Activated B cell treated with CpG ODN at 0.5 μM for 24 hours (primary cell): ENCODE results near the gene DDI2. TPM values are rescaled to one million over a fixed set of nuclear protein-coding genes. Genes with fewer than 3 reads are reported as not detected.
A peak's percentile ranks its signal among the peaks of the same experiment; 100 is the strongest.
"Not testable (repeated sequence)": the region's sequence is repeated elsewhere in the genome, so short reads cannot be mapped to it uniquely, and the experiment has no call there.

Experiments used
- ATAC-seq: fragments of 200-7000 bp; cut with Tn5 transposase; one replicate; pipeline ENCODE4 v1.10.0; 2021; ENCODE audit warnings: low read depth, mild to moderate bottlenecking, moderate library complexity
- CTCF ChIA-PET: fragments of 350-600 bp; sonication (Branson Sonifier 250); formaldehyde crosslinking; loops from one replicate; lab custom pipeline; 2021; ENCODE audit warnings: antibody characterized with exemption; lab: Charles Lee
- POLR2A ChIA-PET: fragments of 350-600 bp; sonication (Branson Sonifier 250); formaldehyde crosslinking; loops from one replicate; lab custom pipeline; 2021; ENCODE audit warnings: antibody characterized with exemption; lab: Charles Lee
- DNase-seq: peaks from one replicate; pipeline ENCODE4 v3.0.0; 2022
- H3K27ac Mint-ChIP-seq: one replicate; pipeline ENCODE4 v1.8.0; 2020; ENCODE audit warnings: mixed read lengths
- H3K27me3 Mint-ChIP-seq: one replicate; pipeline ENCODE4 v1.8.0; 2021; ENCODE audit warnings: mixed read lengths
- H3K36me3 Mint-ChIP-seq: one replicate; pipeline ENCODE4 v1.8.0; 2021; ENCODE audit warnings: low read depth, mixed read lengths
- H3K4me1 Mint-ChIP-seq: one replicate; pipeline ENCODE4 v1.8.0; 2021; ENCODE audit warnings: mixed read lengths
- H3K4me3 Mint-ChIP-seq: one replicate; pipeline ENCODE4 v1.8.0; 2020; ENCODE audit warnings: mild to moderate bottlenecking, mixed read lengths
- H3K9me3 Mint-ChIP-seq: one replicate; pipeline ENCODE4 v1.8.0; 2020; ENCODE audit warnings: mixed read lengths
- intact Hi-C: fragments of 100-400 bp; cut with micrococcal nuclease; formaldehyde crosslinking; loops from one replicate; pipeline ENCODE4 v1.15.1; 2024
- total RNA-seq: library from RNA; stranded (reverse); gene quantifications from 2 replicates; pipeline ENCODE4 v1.2.3, GENCODE V29; 2022
- TF ChIP-seq, protein P1 (sequence below): fragments of 200-600 bp; IDR thresholded peaks from one replicate; pipeline ENCODE4 v1.8.0; 2022; ENCODE audit warnings: antibody characterized with exemption, mild to moderate bottlenecking

The DDI2 gene
- total RNA-seq, 1 donor from 2014 or later, result 59.1 TPM

DNA sequence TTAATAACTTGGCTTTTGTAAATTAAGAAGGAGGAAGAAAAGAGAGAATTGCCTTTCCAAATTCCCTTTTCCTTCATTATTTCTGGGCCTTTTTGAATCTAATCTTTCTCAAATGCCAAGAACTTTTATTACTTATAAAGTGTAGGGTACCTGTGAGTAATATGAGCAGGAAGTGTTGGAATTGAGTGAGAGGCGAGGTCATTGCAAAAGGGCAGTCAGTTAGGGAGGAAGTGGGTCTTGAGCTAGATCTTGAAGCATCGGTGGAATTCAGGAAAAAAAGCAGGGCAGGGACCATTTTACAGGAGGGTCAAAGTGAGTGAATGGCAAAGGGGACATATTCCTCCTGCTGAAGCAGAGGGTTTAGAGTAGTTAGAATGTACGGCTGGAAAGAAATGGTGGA is 23.4 kb downstream of the DDI2 start:
- ATAC-seq (no peak), DNase-seq (no peak)
- Mint-ChIP-seq H3K27ac (peak overlapping the region; percentile 50), H3K4me1 (no peaks in the 10 kb centered on the region), H3K9me3 (no peaks in the 10 kb centered on the region), H3K27me3 (no peaks in the 10 kb centered on the region), H3K4me3 (no peak overlapping the region), H3K36me3 (peaks cover 88% of the 10 kb centered on the region)
- ChIA-PET CTCF (no interaction called here), POLR2A (no interaction called here)
- intact Hi-C loops, result no loop called here
- TF ChIP-seq, protein P1, sequence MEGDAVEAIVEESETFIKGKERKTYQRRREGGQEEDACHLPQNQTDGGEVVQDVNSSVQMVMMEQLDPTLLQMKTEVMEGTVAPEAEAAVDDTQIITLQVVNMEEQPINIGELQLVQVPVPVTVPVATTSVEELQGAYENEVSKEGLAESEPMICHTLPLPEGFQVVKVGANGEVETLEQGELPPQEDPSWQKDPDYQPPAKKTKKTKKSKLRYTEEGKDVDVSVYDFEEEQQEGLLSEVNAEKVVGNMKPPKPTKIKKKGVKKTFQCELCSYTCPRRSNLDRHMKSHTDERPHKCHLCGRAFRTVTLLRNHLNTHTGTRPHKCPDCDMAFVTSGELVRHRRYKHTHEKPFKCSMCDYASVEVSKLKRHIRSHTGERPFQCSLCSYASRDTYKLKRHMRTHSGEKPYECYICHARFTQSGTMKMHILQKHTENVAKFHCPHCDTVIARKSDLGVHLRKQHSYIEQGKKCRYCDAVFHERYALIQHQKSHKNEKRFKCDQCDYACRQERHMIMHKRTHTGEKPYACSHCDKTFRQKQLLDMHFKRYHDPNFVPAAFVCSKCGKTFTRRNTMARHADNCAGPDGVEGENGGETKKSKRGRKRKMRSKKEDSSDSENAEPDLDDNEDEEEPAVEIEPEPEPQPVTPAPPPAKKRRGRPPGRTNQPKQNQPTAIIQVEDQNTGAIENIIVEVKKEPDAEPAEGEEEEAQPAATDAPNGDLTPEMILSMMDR, result no peak

DNA sequence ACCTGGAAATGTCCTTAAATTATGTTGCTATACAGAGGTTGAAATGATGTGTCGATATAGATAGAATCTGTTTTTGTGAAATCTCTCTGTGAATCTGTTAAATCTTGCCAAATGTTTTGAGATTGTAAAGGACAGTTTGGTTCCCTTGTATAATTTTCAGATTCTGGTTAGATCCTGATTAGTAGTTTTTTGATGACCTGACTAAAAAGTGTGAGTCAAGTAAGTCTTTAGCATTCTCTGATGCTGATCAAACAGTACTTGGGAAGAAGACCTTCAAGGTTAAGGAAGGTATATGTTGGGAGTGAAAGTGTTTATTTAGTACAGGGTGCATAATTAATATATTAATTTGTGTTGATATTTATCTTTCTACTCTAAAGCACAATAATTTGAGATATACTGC is 32.7 kb downstream of the DDI2 start:
- CTCF ChIA-PET, result interaction anchor here (1.1 kb wide), 1 partner anchor 74 kb away, joined by 3 read pairs; no protein-coding TSS in a partner anchor
- H3K27ac Mint-ChIP-seq, result peak overlapping the region; percentile 76
- no peaks in the 10 kb centered on the region for H3K9me3 Mint-ChIP-seq
- POLR2A ChIA-PET, result interaction anchor here (1.0 to 1.5 kb wide), 2 partner anchors 35 to 48 kb away, joined by 4 read pairs; no protein-coding TSS in a partner anchor
- H3K4me1 Mint-ChIP-seq, result peaks cover 6% of the 10 kb centered on the region
- peaks cover 78% of the 10 kb centered on the region for H3K36me3 Mint-ChIP-seq
- TF ChIP-seq, protein P1, result no peak
- H3K4me3 Mint-ChIP-seq, result no peak overlapping the region
- no peaks in the 10 kb centered on the region for H3K27me3 Mint-ChIP-seq
- intact Hi-C loops, result loop anchor here (1.0 kb wide), 1 partner anchor 47 kb away; no protein-coding TSS in a partner anchor
- no peak for ATAC-seq
- no peak for DNase-seq

DNA sequence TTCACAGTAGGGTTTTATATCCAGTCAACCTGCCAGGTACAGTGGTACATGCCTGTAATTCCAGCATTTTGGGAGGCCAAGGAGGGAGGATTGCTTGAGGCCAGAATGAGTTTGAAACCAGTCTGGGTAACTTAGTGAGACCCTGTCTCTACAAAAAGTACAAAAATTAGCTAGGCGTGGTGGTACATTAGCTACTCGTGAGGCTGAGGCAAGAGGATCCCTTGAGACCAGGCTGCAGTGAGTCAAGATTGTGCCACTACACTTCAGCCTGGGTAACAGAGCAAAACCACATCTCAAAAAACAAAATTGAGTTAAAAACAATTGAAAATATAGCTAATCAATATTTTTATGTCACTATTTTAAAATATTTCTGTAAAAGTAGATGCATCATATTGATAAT is 33.2 kb downstream of the DDI2 start:
- DNase-seq, result no peak
- Mint-ChIP-seq H3K4me3 (no peak overlapping the region), H3K36me3 (peaks cover 78% of the 10 kb centered on the region), H3K27me3 (no peaks in the 10 kb centered on the region), H3K27ac (peak overlapping the region; percentile 76), H3K4me1 (peaks cover 6% of the 10 kb centered on the region), H3K9me3 (no peaks in the 10 kb centered on the region)
- ATAC-seq, result peak; percentile 85
- intact Hi-C loops, result loop anchor here (1.0 kb wide), 1 partner anchor 47 kb away; no protein-coding TSS in a partner anchor
- POLR2A ChIA-PET, result interaction anchor here (0.7 to 1.5 kb wide), 4 partner anchors 28 to 47 kb away, joined by 3 to 8 read pairs (median 4); no protein-coding TSS in a partner anchor
- CTCF ChIA-PET, result interaction anchor here (1.1 kb wide), 1 partner anchor 73 kb away, joined by 3 read pairs; no protein-coding TSS in a partner anchor
- TF ChIP-seq, protein P1, result no peak

DNA sequence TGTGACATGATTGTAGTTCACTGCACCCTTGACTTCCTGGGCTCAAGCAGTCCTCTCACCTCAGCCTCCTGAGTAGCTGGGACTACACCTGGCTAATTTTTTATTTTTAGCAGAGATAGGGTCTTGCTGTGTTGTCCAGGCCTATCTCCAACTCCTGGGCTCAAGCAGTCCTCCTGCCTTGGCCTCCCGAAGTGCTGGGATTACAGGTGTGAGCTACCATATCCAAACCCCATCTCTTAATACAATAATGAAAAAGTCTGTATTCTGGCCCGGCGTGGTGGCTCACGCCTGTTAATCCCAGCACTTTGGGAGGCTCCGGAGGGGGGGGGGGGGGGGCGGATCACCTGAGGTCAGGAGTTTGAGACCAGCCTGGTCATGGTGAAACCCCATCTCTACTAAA is 34.9 kb downstream of the DDI2 start:
- CTCF ChIA-PET, H3K4me1 Mint-ChIP-seq, H3K27ac Mint-ChIP-seq, H3K4me3 Mint-ChIP-seq, ATAC-seq, intact Hi-C loops, DNase-seq, H3K9me3 Mint-ChIP-seq, H3K27me3 Mint-ChIP-seq, POLR2A ChIA-PET: not testable (repeated sequence)
- peaks cover 78% of the 10 kb centered on the region for H3K36me3 Mint-ChIP-seq

DNA sequence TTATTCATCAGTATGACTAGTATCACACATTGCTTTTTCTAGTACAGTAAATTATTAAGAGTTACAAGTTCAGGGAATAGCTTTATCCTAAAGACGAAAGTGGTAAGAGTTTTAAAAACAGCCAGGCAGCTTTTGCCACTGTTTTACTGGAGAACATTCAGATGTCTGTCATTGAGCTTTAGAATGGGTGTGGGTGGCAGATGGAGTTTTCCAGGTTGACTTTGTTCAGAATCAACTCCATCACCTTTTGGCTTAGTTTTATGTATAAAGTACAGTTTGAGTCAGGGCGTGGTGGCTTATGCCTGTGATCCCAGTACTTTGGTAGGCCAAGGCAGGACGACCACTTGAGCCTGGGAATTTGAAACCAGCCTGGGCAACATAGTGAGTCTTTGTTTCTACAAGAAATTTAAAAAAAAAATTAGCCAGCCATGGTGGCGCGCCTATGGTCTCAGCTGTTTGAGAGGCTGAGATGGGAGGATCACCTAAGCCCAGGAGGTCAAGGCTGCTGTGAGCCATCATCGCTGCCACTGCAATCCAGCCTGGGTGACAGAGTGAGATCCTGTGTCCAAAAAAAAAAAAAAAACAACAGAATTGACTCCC is 36.9 kb downstream of the DDI2 start:
- intact Hi-C loops, result no loop called here
- DNase-seq (no peak), ATAC-seq (no peak)
- H3K36me3 Mint-ChIP-seq, result peaks cover 76% of the 10 kb centered on the region
- H3K27me3 Mint-ChIP-seq, result no peaks in the 10 kb centered on the region
- CTCF ChIA-PET, result interaction anchor here (0.6 to 1.0 kb wide), 2 partner anchors 85 to 87 kb away, joined by 3 to 4 read pairs; no protein-coding TSS in a partner anchor
- H3K27ac Mint-ChIP-seq, result no peak overlapping the region
- no peak overlapping the region for H3K4me3 Mint-ChIP-seq
- TF ChIP-seq, protein P1, result no peak
- H3K9me3 Mint-ChIP-seq, result no peaks in the 10 kb centered on the region
- peaks cover 9% of the 10 kb centered on the region for H3K4me1 Mint-ChIP-seq
- POLR2A ChIA-PET, result interaction anchor here (1.6 kb wide), 1 partner anchor 31 kb away, joined by 4 read pairs; no protein-coding TSS in a partner anchor
